Astrocyte (in vitro differentiated cells and primary cell): ENCODE measurements around the gene TMF1. TPM values are rescaled to one million over a fixed set of nuclear protein-coding genes. Genes with fewer than 3 reads are reported as not detected.

Experiments
- DNase-seq: peaks from one replicate; pipeline ENCODE4 v3.0.0-alpha.2; 2010; ENCODE audit warnings: low read depth
- FAIRE-seq: peaks from 2 replicates; lab custom pipeline; 2011; peaks lifted over from hg19 to GRCh38; lab: Jason Lieb, UNC
- H2AFZ ChIP-seq: 2 replicates; pipeline ENCODE4 v1.6.0; 2012; ENCODE audit warnings: low read depth, low read length, inconsistent platforms
- H3K27ac ChIP-seq: 2 replicates; pipeline ENCODE4 v1.5.1; 2011; ENCODE audit warnings: low read depth, low read length, inconsistent platforms
- H3K27me3 ChIP-seq: 2 replicates; pipeline ENCODE4 v1.6.0; 2011; ENCODE audit warnings: low read length, inconsistent platforms; ENCODE audit not compliant: insufficient read depth
- H3K36me3 ChIP-seq: 2 replicates; pipeline ENCODE4 v1.5.1; 2011; ENCODE audit warnings: low read length, inconsistent platforms; ENCODE audit not compliant: insufficient read depth
- H3K4me1 ChIP-seq: 2 replicates; pipeline ENCODE4 v1.5.1; 2011; ENCODE audit warnings: low read length, inconsistent platforms; ENCODE audit not compliant: insufficient read depth
- H3K4me2 ChIP-seq: 2 replicates; pipeline ENCODE4 v1.6.0; 2012; ENCODE audit warnings: low read length, inconsistent platforms
- H3K4me3 ChIP-seq: 2 replicates; pipeline ENCODE4 v1.5.1; 2011; ENCODE audit warnings: low read depth, mild to moderate bottlenecking, low read length, inconsistent platforms; ENCODE audit not compliant: insufficient read depth
- H3K79me2 ChIP-seq: 2 replicates; pipeline ENCODE4 v1.6.0; 2012; ENCODE audit warnings: mild to moderate bottlenecking, low read length, inconsistent platforms; ENCODE audit not compliant: insufficient read depth
- H3K9ac ChIP-seq: 2 replicates; pipeline ENCODE4 v1.6.0; 2012; ENCODE audit warnings: mild to moderate bottlenecking, low read length, inconsistent platforms
- H3K9me3 ChIP-seq: 2 replicates; pipeline ENCODE4 v1.5.1; 2012; ENCODE audit warnings: low read depth, mild to moderate bottlenecking, low read length, inconsistent platforms; ENCODE audit not compliant: insufficient read depth
- H4K20me1 ChIP-seq: 2 replicates; pipeline ENCODE4 v1.6.0; 2012; ENCODE audit warnings: low read length, inconsistent platforms; ENCODE audit not compliant: insufficient read depth
- H3K27ac Mint-ChIP-seq: one replicate; pipeline ENCODE4 v1.8.0; 2021; ENCODE audit warnings: mild to moderate bottlenecking, mixed read lengths; ENCODE audit not compliant: unreplicated experiment
- H3K27me3 Mint-ChIP-seq: one replicate; pipeline ENCODE4 v1.8.0; 2021; ENCODE audit warnings: low read depth, mixed read lengths; ENCODE audit not compliant: unreplicated experiment
- H3K36me3 Mint-ChIP-seq: one replicate; pipeline ENCODE4 v1.8.0; 2021; ENCODE audit warnings: low read depth, mixed read lengths; ENCODE audit not compliant: unreplicated experiment
- H3K4me1 Mint-ChIP-seq: one replicate; pipeline ENCODE4 v1.8.0; 2021; ENCODE audit warnings: low read depth, mixed read lengths; ENCODE audit not compliant: unreplicated experiment
- H3K4me3 Mint-ChIP-seq: one replicate; pipeline ENCODE4 v1.8.0; 2021; ENCODE audit warnings: mild to moderate bottlenecking, moderate library complexity, mixed read lengths; ENCODE audit not compliant: unreplicated experiment
- H3K9me3 Mint-ChIP-seq: one replicate; pipeline ENCODE4 v1.8.0; 2021; ENCODE audit warnings: mild to moderate bottlenecking, mixed read lengths; ENCODE audit not compliant: unreplicated experiment
- EZH2 ChIP-seq: IDR thresholded peaks from 2 replicates; pipeline ENCODE4 v1.6.1; 2012; ENCODE audit warnings: mild to moderate bottlenecking, low read length, inconsistent platforms; ENCODE audit not compliant: insufficient read depth
- total RNA-seq: library from RNA; stranded (reverse); gene quantifications from 2 replicates; pipeline ENCODE4 v1.2.1, GENCODE V29; 2021
- TF ChIP-seq, protein P1 (sequence below): IDR thresholded peaks from 2 replicates; pipeline ENCODE4 v1.5.1; 2011; ENCODE audit warnings: low read depth, mild to moderate bottlenecking, inconsistent platforms, low read length, moderate library complexity; ENCODE audit not compliant: insufficient read depth

Gene TMF1
- total RNA-seq, 1 donor from 2014 or later, result 46.8 TPM

DNA sequence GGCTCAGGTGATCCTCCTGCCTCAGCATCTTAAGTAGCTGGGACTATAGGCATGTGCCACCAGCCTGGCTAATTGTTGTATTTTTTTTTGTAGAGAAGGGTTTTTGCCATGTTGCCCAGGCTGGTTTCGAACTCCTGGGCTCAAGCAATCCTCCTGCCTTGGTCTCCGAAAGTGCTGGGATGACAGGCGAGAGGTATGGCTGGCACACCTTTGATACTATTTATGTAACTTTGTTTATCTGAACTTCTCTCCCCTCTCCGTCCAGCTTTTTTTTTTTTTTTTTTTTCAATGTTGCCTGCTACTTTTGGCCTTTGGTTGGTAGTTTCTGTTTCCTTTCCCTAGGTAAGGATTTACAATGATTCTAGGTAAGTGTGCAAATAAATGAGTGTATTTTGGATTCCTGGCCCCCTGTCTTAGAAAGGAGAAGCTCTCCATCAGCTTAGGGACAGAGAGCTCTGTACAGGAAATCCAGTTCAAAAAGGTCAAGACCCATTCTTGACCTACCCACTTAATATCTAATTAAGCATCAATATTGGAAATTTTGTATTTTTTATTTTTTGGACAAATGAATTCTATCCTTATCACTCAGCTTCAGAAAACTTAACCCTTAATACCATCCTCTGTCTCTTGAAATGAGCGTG is 39.4 kb upstream of the TMF1 start:
- Mint-ChIP-seq H3K27ac (peak overlapping the region; percentile 64), H3K27me3 (no peaks in the 10 kb centered on the region), H3K36me3 (peaks cover 4% of the 10 kb centered on the region), H3K4me1 (peaks cover 54% of the 10 kb centered on the region), H3K9me3 (no peaks in the 10 kb centered on the region), H3K4me3 (no peak overlapping the region)
- no peak for DNase-seq
- Histone ChIP-seq H4K20me1 (peaks cover 79% of the 10 kb centered on the region), H3K9me3 (no peaks in the 10 kb centered on the region), H3K27ac (no peak overlapping the region), H3K9ac (no peak overlapping the region), H3K4me1 (peaks cover 48% of the 10 kb centered on the region), H3K4me2 (peak overlapping the region; percentile 54), H2AFZ (no peak overlapping the region), H3K27me3 (no peaks in the 10 kb centered on the region), H3K36me3 (no peaks in the 10 kb centered on the region), H3K4me3 (no peak overlapping the region), H3K79me2 (peaks cover 86% of the 10 kb centered on the region)
- TF ChIP-seq EZH2, result no peak
- TF ChIP-seq, protein P1, sequence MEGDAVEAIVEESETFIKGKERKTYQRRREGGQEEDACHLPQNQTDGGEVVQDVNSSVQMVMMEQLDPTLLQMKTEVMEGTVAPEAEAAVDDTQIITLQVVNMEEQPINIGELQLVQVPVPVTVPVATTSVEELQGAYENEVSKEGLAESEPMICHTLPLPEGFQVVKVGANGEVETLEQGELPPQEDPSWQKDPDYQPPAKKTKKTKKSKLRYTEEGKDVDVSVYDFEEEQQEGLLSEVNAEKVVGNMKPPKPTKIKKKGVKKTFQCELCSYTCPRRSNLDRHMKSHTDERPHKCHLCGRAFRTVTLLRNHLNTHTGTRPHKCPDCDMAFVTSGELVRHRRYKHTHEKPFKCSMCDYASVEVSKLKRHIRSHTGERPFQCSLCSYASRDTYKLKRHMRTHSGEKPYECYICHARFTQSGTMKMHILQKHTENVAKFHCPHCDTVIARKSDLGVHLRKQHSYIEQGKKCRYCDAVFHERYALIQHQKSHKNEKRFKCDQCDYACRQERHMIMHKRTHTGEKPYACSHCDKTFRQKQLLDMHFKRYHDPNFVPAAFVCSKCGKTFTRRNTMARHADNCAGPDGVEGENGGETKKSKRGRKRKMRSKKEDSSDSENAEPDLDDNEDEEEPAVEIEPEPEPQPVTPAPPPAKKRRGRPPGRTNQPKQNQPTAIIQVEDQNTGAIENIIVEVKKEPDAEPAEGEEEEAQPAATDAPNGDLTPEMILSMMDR, result no peak
- no peak for FAIRE-seq

DNA sequence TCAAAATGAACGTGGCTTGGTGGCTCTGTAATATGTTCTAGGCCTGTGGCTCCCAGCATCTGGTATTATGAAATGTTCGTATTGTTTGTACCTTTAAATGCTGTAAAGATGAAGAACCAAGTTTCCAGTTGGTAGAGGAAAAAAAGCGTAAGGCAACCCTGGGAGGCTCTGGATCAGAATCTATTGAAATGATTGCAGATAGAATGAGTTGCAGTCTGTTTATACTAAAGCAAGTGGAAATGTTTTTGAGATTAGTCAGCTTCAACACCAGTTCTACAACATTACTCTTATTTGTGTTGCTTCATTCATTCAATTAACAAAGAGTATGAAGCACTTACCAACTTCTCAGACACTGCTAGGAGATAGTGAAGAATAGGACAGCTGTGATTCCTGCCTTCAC is 37.9 kb upstream of the TMF1 start:
- no peak overlapping the region for H3K27ac ChIP-seq
- TF ChIP-seq, protein P1, result no peak
- no peak for TF ChIP-seq EZH2
- Mint-ChIP-seq H3K27me3 (no peaks in the 10 kb centered on the region), H3K4me3 (peak overlapping the region; percentile 66), H3K36me3 (peaks cover 4% of the 10 kb centered on the region), H3K27ac (peak overlapping the region; percentile 27), H3K9me3 (no peaks in the 10 kb centered on the region), H3K4me1 (peaks cover 49% of the 10 kb centered on the region)
- DNase-seq, result peak; percentile 83
- H3K4me2 ChIP-seq, result peak overlapping the region; percentile 70
- no peak overlapping the region for H3K9ac ChIP-seq
- no peaks in the 10 kb centered on the region for H3K27me3 ChIP-seq
- H3K9me3 ChIP-seq, result no peaks in the 10 kb centered on the region
- peaks cover 88% of the 10 kb centered on the region for H3K79me2 ChIP-seq
- peak; percentile 92 for FAIRE-seq
- no peak overlapping the region for H2AFZ ChIP-seq
- no peaks in the 10 kb centered on the region for H3K36me3 ChIP-seq
- peaks cover 71% of the 10 kb centered on the region for H4K20me1 ChIP-seq
- H3K4me1 ChIP-seq, result peaks cover 51% of the 10 kb centered on the region
- H3K4me3 ChIP-seq, result no peak overlapping the region

DNA sequence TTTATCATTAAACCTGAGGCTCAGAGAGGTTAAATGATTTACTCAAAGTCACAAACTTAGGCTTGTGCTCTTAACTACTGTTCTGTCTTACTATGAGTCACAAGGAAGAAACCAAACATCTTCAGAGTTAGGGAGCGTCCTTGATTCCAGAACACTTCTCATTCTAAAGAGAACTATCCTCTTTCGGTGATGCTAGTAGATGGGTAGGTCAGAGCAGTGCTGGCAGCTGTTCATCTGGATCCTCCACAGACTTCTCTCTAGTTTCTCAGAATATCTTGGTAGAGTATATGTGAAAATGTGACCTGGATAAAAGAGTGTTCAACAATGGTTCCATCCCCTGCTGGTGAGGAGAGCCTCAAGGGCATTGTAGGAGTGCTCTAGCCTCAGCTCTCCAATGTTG is 35.9 kb upstream of the TMF1 start:
- H3K4me3 ChIP-seq, result no peak overlapping the region
- H3K9me3 ChIP-seq, result no peaks in the 10 kb centered on the region
- peaks cover 54% of the 10 kb centered on the region for H4K20me1 ChIP-seq
- peaks cover 4% of the 10 kb centered on the region for H3K36me3 Mint-ChIP-seq
- H3K4me2 ChIP-seq, result peak overlapping the region; percentile 61
- H3K9ac ChIP-seq, result no peak overlapping the region
- peak overlapping the region; percentile 28 for H3K27ac Mint-ChIP-seq
- no peak overlapping the region for H3K27ac ChIP-seq
- H3K27me3 ChIP-seq, result no peaks in the 10 kb centered on the region
- no peaks in the 10 kb centered on the region for H3K36me3 ChIP-seq
- H3K4me1 Mint-ChIP-seq, result peaks cover 46% of the 10 kb centered on the region
- no peaks in the 10 kb centered on the region for H3K9me3 Mint-ChIP-seq
- H2AFZ ChIP-seq, result no peak overlapping the region
- H3K27me3 Mint-ChIP-seq, result no peaks in the 10 kb centered on the region
- DNase-seq (peak; percentile 55), FAIRE-seq (no peak)
- H3K4me1 ChIP-seq, result peaks cover 53% of the 10 kb centered on the region
- H3K4me3 Mint-ChIP-seq, result peak overlapping the region; percentile 75
- TF ChIP-seq, protein P1, result no peak
- TF ChIP-seq EZH2, result no peak
- H3K79me2 ChIP-seq, result peaks cover 76% of the 10 kb centered on the region
